HL-60 (cell line): ENCODE measurements around the gene NXT2.

Experiments used
- GABPA ChIP-seq: IDR thresholded peaks from 2 replicates; pipeline ENCODE4 v1.6.1; 2012; ENCODE audit warnings: low read depth
- POLR2AphosphoS5 ChIP-seq: IDR thresholded peaks from 2 replicates; pipeline ENCODE4 v1.6.1; 2012; ENCODE audit warnings: low read depth
- REST ChIP-seq: IDR thresholded peaks from 2 replicates; pipeline ENCODE4 v1.6.1; 2012; ENCODE audit warnings: low read depth; ENCODE audit not compliant: insufficient replicate concordance
- SPI1 ChIP-seq: IDR thresholded peaks from 2 replicates; pipeline ENCODE4 v1.6.1; 2012; ENCODE audit warnings: low read depth, mild to moderate bottlenecking, borderline replicate concordance
- TF ChIP-seq, protein P1 (sequence below): IDR thresholded peaks from one replicate; pipeline ENCODE4 v1.5.1; 2011; ENCODE audit warnings: low read length, control low read depth, inconsistent platforms; ENCODE audit not compliant: insufficient read depth

DNA sequence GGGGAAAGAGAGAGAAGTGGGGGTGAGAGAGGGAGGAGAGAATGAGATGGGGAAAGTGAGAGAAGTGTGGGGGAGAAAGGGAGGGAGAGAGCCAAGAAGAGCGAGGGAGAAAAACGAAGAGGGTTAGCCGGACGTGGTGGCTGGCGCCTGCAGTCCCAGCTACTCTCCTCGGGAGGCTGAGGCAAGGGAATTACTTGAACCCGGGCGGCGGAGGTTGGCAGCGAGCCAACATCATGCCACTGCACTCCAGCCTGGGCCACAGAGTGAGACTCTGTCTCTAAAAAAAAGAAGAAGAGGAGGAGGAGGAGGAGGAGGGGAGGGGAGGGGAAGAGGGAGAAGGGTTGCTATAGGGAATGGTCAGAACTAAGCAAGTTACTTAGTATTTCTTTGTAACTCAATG is 1.7 kb upstream of the NXT2 start:
- TF ChIP-seq POLR2AphosphoS5 (no peak), REST (no peak), GABPA (no peak), SPI1 (no peak)
- TF ChIP-seq, protein P1, sequence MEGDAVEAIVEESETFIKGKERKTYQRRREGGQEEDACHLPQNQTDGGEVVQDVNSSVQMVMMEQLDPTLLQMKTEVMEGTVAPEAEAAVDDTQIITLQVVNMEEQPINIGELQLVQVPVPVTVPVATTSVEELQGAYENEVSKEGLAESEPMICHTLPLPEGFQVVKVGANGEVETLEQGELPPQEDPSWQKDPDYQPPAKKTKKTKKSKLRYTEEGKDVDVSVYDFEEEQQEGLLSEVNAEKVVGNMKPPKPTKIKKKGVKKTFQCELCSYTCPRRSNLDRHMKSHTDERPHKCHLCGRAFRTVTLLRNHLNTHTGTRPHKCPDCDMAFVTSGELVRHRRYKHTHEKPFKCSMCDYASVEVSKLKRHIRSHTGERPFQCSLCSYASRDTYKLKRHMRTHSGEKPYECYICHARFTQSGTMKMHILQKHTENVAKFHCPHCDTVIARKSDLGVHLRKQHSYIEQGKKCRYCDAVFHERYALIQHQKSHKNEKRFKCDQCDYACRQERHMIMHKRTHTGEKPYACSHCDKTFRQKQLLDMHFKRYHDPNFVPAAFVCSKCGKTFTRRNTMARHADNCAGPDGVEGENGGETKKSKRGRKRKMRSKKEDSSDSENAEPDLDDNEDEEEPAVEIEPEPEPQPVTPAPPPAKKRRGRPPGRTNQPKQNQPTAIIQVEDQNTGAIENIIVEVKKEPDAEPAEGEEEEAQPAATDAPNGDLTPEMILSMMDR: no peak
